Stomach (tissue), 19 donors: ENCODE data around the gene PADI3. TPM values are rescaled to one million over a fixed set of nuclear protein-coding genes. Genes with fewer than 3 reads are reported as not detected.

ENCODE experiments used
- DNase-seq, 2 donors: peaks; one replicate each; pipeline versions ENCODE4 v3.0.0 to v3.0.0-alpha.2; 2013 to 2019
- H3K27ac ChIP-seq, 5 donors: fragments of 200-600 bp in 4 of 5; sonication (generic) in 4 of 5; one replicate each; pipeline ENCODE4 v1.5.1; 2013 to 2019; ENCODE audit warnings: mild to moderate bottlenecking in 1 of 5, moderate library complexity in 1 of 5
- H3K27me3 ChIP-seq, 3 donors: fragments of 200-600 bp; sonication (generic); one replicate each; pipeline ENCODE4 v1.5.1; 2017 to 2019; ENCODE audit warnings: mixed run types in 1 of 3
- H3K36me3 ChIP-seq, 4 donors: fragments of 200-600 bp; sonication (generic); 1 replicate in 3 of 4; 2 replicates in 1 of 4; pipeline ENCODE4 v1.5.1; 2016 to 2019
- H3K4me1 ChIP-seq, 4 donors: fragments of 200-600 bp; sonication (generic); one replicate each; pipeline ENCODE4 v1.5.1; 2016 to 2019
- H3K4me3 ChIP-seq, 4 donors: fragments of 200-600 bp; sonication (generic) in 3 of 4; one replicate each; pipeline ENCODE4 v1.5.1; 2016 to 2019; ENCODE audit warnings: mild to moderate bottlenecking in 1 of 4
- H3K9me3 ChIP-seq, 4 donors: fragments of 200-600 bp; sonication (generic); one replicate each; pipeline ENCODE4 v1.5.1; 2016 to 2019
- EP300 ChIP-seq: sonication (generic); formaldehyde crosslinking; IDR thresholded peaks from one replicate; pipeline ENCODE4 v1.6.1; 2017; ENCODE audit warnings: antibody characterized with exemption
- POLR2A ChIP-seq, 4 donors: fragments of 450-650 bp; IDR thresholded peaks; one replicate each; pipeline ENCODE4 v1.6.1; 2016; ENCODE audit warnings: antibody characterized with exemption in 4 of 4, control low read depth in 2 of 4, mild to moderate bottlenecking in 1 of 4, moderate library complexity in 1 of 4
- POLR2AphosphoS5 ChIP-seq, 3 donors: sonication (generic); formaldehyde crosslinking; IDR thresholded peaks; one replicate each; pipeline ENCODE4 v1.6.1; 2016; ENCODE audit warnings: antibody characterized with exemption in 3 of 3
- WGBS, 5 donors: extraction: QIAGEN DNeasy Blood & Tissue Kit in 3 of 5; methylation state at CpG; one replicate each; pipeline versions ENCODE4 v1.1.5 to v1.1.7; 2013 to 2018; 5-methylcytosine and 5-hydroxymethylcytosine counted together
- intact Hi-C: fragments of 100-400 bp; cut with DNase I; formaldehyde crosslinking; loops from one replicate; pipeline ENCODE4 v1.15.1; 2023; ENCODE audit warnings: low total_unique reads
- long read RNA-seq, 10 donors: transcript quantifications; one replicate each; lab custom pipeline, GENCODE V29; 2026
- polyA plus RNA-seq, 3 donors: library from polyadenylated mRNA; stranded (reverse); fragments of 200-250 nt; gene quantifications; one replicate each; pipeline ENCODE4 v1.2.3, GENCODE V29; 2013
- total RNA-seq, 5 donors: library from RNA; depleted of rRNA; stranded (reverse); fragments of >200 nt; gene quantifications; one replicate each; pipeline versions ENCODE4 v1.1.0 to v1.2.3, GENCODE V29; 2014 to 2016
- TF ChIP-seq, protein P1 (sequence below), 7 experiments: fragments of 450-650 bp in 4 of 7; fragments of 200-600 bp in 3 of 7; sonication (generic) in 3 of 7; IDR thresholded peaks; one replicate each; pipeline ENCODE4 v1.5.1; 2016 to 2019; ENCODE audit warnings: antibody characterized with exemption in 7 of 7, control low read depth in 2 of 7, mild to moderate bottlenecking in 1 of 7
- donor health status: healthy with polysubstance abuse.
- donor health status: Bipolar disorder and iron deficiency.
- donor health status: healthy.

PADI3 gene, protein sequence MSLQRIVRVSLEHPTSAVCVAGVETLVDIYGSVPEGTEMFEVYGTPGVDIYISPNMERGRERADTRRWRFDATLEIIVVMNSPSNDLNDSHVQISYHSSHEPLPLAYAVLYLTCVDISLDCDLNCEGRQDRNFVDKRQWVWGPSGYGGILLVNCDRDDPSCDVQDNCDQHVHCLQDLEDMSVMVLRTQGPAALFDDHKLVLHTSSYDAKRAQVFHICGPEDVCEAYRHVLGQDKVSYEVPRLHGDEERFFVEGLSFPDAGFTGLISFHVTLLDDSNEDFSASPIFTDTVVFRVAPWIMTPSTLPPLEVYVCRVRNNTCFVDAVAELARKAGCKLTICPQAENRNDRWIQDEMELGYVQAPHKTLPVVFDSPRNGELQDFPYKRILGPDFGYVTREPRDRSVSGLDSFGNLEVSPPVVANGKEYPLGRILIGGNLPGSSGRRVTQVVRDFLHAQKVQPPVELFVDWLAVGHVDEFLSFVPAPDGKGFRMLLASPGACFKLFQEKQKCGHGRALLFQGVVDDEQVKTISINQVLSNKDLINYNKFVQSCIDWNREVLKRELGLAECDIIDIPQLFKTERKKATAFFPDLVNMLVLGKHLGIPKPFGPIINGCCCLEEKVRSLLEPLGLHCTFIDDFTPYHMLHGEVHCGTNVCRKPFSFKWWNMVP
- not detected for total RNA-seq
- polyA plus RNA-seq = 1 to 10 TPM in 1 of 3 donors, not detected in 2; 5.4 TPM
- long read RNA-seq, donor 1 = 0 reads
- long read RNA-seq, donor 2 = 0 reads
- long read RNA-seq, donor 3 = 0 reads
- long read RNA-seq, donor 4 = 0 reads
- long read RNA-seq, donor 5 = 0 reads
- long read RNA-seq, donor 6 = 0 reads
- long read RNA-seq, donor 7 = 0 reads
- long read RNA-seq, donor 8 = 0 reads
- long read RNA-seq, donor 9 = 0 reads
- long read RNA-seq, donor 10 = 0 reads

DNA sequence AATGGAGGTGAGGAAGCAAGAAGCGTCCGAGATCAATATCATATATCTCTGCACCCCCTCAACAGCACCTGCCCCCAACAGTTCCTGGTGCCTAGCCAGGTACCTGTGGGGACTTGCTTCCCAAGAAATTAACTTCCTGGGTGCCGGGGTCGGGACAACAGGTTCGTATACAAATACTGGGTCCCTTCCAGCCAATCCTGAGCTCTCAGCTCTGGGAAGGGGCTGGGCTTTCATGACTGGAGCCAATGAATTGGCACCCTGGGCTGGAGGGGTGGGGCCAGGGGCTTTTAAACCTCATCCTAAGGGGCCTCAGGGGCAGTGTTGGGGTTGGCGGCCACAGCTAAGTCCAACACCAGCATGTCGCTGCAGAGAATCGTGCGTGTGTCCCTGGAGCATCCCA lies at the start of gene PADI3:
TSS of gene PADI3 (plus strand) at position 318 of the 400 bp plus-strand sequence. CDS start at position 358, 40 bp downstream.
- no peaks in the 10 kb centered on the region for H3K9me3 ChIP-seq
- TF ChIP-seq, protein P1, sequence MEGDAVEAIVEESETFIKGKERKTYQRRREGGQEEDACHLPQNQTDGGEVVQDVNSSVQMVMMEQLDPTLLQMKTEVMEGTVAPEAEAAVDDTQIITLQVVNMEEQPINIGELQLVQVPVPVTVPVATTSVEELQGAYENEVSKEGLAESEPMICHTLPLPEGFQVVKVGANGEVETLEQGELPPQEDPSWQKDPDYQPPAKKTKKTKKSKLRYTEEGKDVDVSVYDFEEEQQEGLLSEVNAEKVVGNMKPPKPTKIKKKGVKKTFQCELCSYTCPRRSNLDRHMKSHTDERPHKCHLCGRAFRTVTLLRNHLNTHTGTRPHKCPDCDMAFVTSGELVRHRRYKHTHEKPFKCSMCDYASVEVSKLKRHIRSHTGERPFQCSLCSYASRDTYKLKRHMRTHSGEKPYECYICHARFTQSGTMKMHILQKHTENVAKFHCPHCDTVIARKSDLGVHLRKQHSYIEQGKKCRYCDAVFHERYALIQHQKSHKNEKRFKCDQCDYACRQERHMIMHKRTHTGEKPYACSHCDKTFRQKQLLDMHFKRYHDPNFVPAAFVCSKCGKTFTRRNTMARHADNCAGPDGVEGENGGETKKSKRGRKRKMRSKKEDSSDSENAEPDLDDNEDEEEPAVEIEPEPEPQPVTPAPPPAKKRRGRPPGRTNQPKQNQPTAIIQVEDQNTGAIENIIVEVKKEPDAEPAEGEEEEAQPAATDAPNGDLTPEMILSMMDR (IDR thresholded peaks at IDR 0.05) = no peak
- no peak for TF ChIP-seq POLR2A (IDR thresholded peaks at IDR 0.05)
- TF ChIP-seq POLR2AphosphoS5 (IDR thresholded peaks at IDR 0.05) = no peak
- TF ChIP-seq EP300 = no peak
- H3K4me3 ChIP-seq = no peak within 1 kb of the TSS
- H3K36me3 ChIP-seq = no peaks in the 10 kb centered on the region
- H3K27ac ChIP-seq = no peak within 1 kb of the TSS
- DNase-seq = no peak
- intact Hi-C loops = no loop called here
- 50 to 74% (median 66%) methylated on average over 9 of the region's 9 CpGs for WGBS, 5 donors
- peaks cover 0 to 36% (median 14%) of the 10 kb centered on the region in 3 donors for H3K27me3 ChIP-seq
- no peaks in the 10 kb centered on the region for H3K4me1 ChIP-seq

DNA sequence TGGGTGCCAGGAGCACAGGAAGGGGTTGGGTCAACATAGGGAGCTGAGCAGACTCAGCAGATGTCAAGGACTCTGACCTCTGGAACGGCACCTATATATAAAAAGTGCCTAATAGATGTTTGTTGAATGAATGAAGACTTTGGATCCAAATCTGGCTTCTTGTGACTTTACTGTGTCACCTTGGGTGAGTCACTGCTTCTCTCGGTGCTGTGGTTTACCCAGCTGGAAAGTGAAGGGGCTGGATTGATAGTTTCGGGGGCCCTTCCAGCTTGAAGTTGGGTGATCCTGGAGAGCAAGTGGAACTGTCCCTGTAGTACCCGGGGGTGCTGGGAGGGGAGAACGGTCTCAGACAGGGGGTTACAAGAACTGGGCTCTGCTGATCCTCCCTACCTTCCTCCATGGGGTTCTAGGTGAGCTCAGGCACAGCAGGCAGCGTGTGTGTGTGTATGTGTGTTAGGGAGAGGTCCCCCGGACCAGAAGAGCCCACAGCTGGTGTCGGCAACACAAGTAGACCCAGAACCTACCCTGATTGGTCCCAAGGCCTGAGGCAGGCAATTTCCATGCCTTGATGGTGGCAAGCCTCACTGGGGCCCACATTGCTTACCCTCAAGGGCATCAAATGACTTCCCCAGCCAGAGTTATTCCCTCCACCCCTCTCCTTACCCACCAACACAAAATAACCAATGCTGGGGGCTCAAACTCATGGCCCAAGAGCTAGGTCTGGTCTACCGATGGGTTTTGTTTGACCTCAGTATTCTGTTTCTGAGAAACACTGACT lies 49.4 kb upstream of the PADI3 start:
- 74 to 85% (median 82%) methylated on average over 4 to 9 of the region's 9 CpGs for WGBS, 5 donors
- Histone ChIP-seq H3K9me3 (no peaks in the 10 kb centered on the region), H3K27ac (no peak overlapping the region), H3K4me1 (no peaks in the 10 kb centered on the region), H3K36me3 (no peaks in the 10 kb centered on the region), H3K4me3 (no peak overlapping the region), H3K27me3 (peaks cover 0 to 15% (median 0%) of the 10 kb centered on the region in 3 donors)
- no peak for DNase-seq
- intact Hi-C loops = no loop called here
- no peak for TF ChIP-seq EP300
- no peak for TF ChIP-seq POLR2A (IDR thresholded peaks at IDR 0.05)

DNA sequence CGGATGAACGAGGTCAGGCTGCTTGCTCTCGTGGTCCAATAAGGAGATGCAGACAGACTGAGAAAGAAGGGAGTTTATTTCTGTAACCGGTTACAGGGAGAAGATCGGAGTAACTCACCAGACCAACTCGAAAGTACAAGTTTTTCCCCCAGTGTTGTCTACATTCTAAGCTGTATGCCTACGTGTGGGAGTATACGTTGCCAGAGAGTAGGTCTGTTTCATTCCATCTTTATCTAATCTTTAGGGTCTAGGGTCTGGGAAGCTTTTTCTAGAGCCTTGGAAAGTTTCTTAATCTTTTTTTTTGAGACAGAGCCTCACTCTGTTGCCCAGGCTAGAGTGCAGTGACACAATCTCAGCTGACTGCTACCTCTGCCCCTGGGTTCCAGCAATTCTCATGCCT lies 48.7 kb upstream of the PADI3 start:
- H3K27me3 ChIP-seq = peaks cover 0 to 21% (median 3%) of the 10 kb centered on the region in 3 donors
- H3K27ac ChIP-seq = no peak overlapping the region
- no peak overlapping the region for H3K4me3 ChIP-seq
- TF ChIP-seq POLR2A (IDR thresholded peaks at IDR 0.05) (no peak), POLR2AphosphoS5 (IDR thresholded peaks at IDR 0.05) (no peak), EP300 (no peak)
- TF ChIP-seq, protein P1 (IDR thresholded peaks at IDR 0.05) = no peak
- intact Hi-C loops = no loop called here
- DNase-seq = no peak
- H3K36me3 ChIP-seq = no peaks in the 10 kb centered on the region
- no peaks in the 10 kb centered on the region for H3K9me3 ChIP-seq
- H3K4me1 ChIP-seq = no peaks in the 10 kb centered on the region
- WGBS, 5 donors = 48 to 71% (median 64%) methylated on average over 8 of the region's 8 CpGs

DNA sequence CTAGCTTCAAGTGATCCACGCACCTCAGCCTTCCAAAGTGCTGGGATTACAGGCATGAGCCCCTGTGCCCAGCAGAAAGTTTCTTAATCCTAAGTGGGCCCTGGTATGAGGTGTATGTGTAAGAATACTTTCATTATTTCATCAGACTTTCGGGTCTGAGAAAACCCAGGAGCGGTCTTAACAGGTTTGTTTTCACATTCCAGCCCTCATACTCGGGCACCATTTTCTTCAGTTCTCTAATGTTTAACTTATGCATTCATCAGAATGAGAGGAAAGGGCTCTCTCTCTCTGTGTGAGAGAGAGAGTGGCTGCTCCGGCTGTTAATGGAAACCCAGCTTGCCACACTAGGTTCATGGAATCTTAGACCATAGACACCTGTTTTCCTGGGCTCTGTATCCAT lies 48.1 kb upstream of the PADI3 start:
- H3K9me3 ChIP-seq = no peaks in the 10 kb centered on the region
- no peak overlapping the region for H3K4me3 ChIP-seq
- H3K36me3 ChIP-seq = no peaks in the 10 kb centered on the region
- intact Hi-C loops = no loop called here
- DNase-seq = peak in 1 of 2 donors; percentile 63
- WGBS, 5 donors = 42 to 55% (median 46%) methylated on average over 5 of the region's 5 CpGs
- TF ChIP-seq, protein P1 (IDR thresholded peaks at IDR 0.05) = no peak
- TF ChIP-seq POLR2AphosphoS5 (IDR thresholded peaks at IDR 0.05) = no peak
- TF ChIP-seq EP300 = no peak
- no peak for TF ChIP-seq POLR2A (IDR thresholded peaks at IDR 0.05)
- H3K4me1 ChIP-seq = no peaks in the 10 kb centered on the region
- peaks cover 0 to 24% (median 3%) of the 10 kb centered on the region in 3 donors for H3K27me3 ChIP-seq
- no peak overlapping the region for H3K27ac ChIP-seq
